Transverse colon (tissue), 3 donors: ENCODE results near the gene PTTG1.

ENCODE experiments used
- POLR2A ChIP-seq: fragments of 450-650 bp; IDR thresholded peaks from one replicate; pipeline ENCODE4 v1.6.1; 2016; ENCODE audit warnings: antibody characterized with exemption, mild to moderate bottlenecking, moderate library complexity
- POLR2AphosphoS5 ChIP-seq, 3 donors: sonication (generic); formaldehyde crosslinking; IDR thresholded peaks; one replicate each; pipeline ENCODE4 v1.6.1; 2016; ENCODE audit warnings: antibody characterized with exemption in 3 of 3

- TF ChIP-seq POLR2A (no peak), POLR2AphosphoS5 (IDR thresholded peaks at IDR 0.05) (no peak)
These were observed 55.8 kb downstream of the PTTG1 start for GRCh38 chr5:160477266-160477970.
